CD14-positive monocyte (primary cell): ENCODE results near the gene KIF26B. TPM values are rescaled to one million over a fixed set of nuclear protein-coding genes. Genes with fewer than 3 reads are reported as not detected.

Source experiments
- DNase-seq, 3 donors: peaks; one replicate each; pipeline ENCODE4 v3.0.0-alpha.2; 2011 to 2022
- H2AFZ ChIP-seq: 2 replicates; pipeline ENCODE4 v1.6.0; 2012; ENCODE audit warnings: mild to moderate bottlenecking, low read depth, low read length, inconsistent platforms; ENCODE audit not compliant: insufficient read depth, poor library complexity, severe bottlenecking
- H3K27ac ChIP-seq, 2 donors: 1 replicate in 1 of 2; 2 replicates in 1 of 2; pipeline ENCODE4 v1.5.1; 2012 to 2013; ENCODE audit warnings: low read length in 2 of 2, control low read depth in 1 of 2, inconsistent platforms in 1 of 2, low read depth in 1 of 2, mild to moderate bottlenecking in 1 of 2
- H3K27me3 ChIP-seq, 2 donors: one replicate each; pipeline versions ENCODE4 v1.6.0 to v1.6.1; 2011 to 2013; ENCODE audit warnings: low read length in 2 of 2; ENCODE audit not compliant: control insufficient read depth in 2 of 2, insufficient read depth in 2 of 2
- H3K36me3 ChIP-seq, 2 donors: replicated peaks in 1 of 2; 1 replicate in 1 of 2; 2 replicates in 1 of 2; pipeline versions ENCODE4 v1.5.1 to v1.6.1; 2012 to 2013; ENCODE audit warnings: low read length in 2 of 2, control low read depth in 1 of 2, inconsistent platforms in 1 of 2, mild to moderate bottlenecking in 1 of 2; ENCODE audit not compliant: insufficient read depth in 2 of 2, control insufficient read depth in 1 of 2
- H3K4me1 ChIP-seq, 2 donors: 1 replicate in 1 of 2; 2 replicates in 1 of 2; pipeline versions ENCODE4 v1.5.1 to v1.6.1; 2012 to 2013; ENCODE audit warnings: low read length in 2 of 2, control low read depth in 1 of 2, inconsistent platforms in 1 of 2, mild to moderate bottlenecking in 1 of 2, moderate library complexity in 1 of 2; ENCODE audit not compliant: insufficient read depth in 2 of 2, control insufficient read depth in 1 of 2
- H3K4me2 ChIP-seq: replicated peaks from 2 replicates; pipeline ENCODE3; 2012; ENCODE audit warnings: low read length, moderate library complexity, mild to moderate bottlenecking; ENCODE audit not compliant: poor library complexity, severe bottlenecking; ENCODE audit errors: extremely low read depth
- H3K4me3 ChIP-seq, 3 experiments: fragments of 200-600 bp in 1 of 3; sonication (generic) in 1 of 3; replicated peaks in 1 of 3; 1 replicate in 2 of 3; 2 replicates in 1 of 3; pipeline ENCODE4 v1.5.1; 2011 to 2013; ENCODE audit warnings: low read length in 3 of 3, mild to moderate bottlenecking in 3 of 3, control low read depth in 2 of 3, low read depth in 2 of 3, inconsistent platforms in 1 of 3, moderate library complexity in 1 of 3
- H3K79me2 ChIP-seq: 2 replicates; pipeline ENCODE4 v1.6.0; 2012; ENCODE audit warnings: mild to moderate bottlenecking, control low read depth, inconsistent platforms, low read length, moderate library complexity; ENCODE audit not compliant: insufficient read depth
- H3K9ac ChIP-seq: 2 replicates; pipeline ENCODE4 v1.6.0; 2017; ENCODE audit warnings: low read length, mild to moderate bottlenecking; ENCODE audit not compliant: insufficient read depth, poor library complexity, severe bottlenecking
- H3K9me3 ChIP-seq, 2 donors: replicated peaks in 1 of 2; 1 replicate in 1 of 2; 2 replicates in 1 of 2; pipeline versions ENCODE4 v1.5.1 to v1.6.1; 2012 to 2013; ENCODE audit warnings: low read length in 2 of 2, control low read depth in 1 of 2; ENCODE audit not compliant: control insufficient read depth in 1 of 2, insufficient read depth in 1 of 2
- H4K20me1 ChIP-seq: 2 replicates; pipeline ENCODE4 v1.6.0; 2012; ENCODE audit warnings: mild to moderate bottlenecking, low read length, control low read depth, moderate library complexity; ENCODE audit not compliant: insufficient read depth
- H3K27ac Mint-ChIP-seq, 7 donors: one replicate each; pipeline ENCODE4 v1.8.0; 2020; ENCODE audit warnings: mild to moderate bottlenecking in 7 of 7, mixed read lengths in 7 of 7, moderate library complexity in 6 of 7, inconsistent platforms in 2 of 7
- H3K27me3 Mint-ChIP-seq, 3 donors: one replicate each; pipeline ENCODE4 v1.8.0; 2021 to 2022; ENCODE audit warnings: low read depth in 3 of 3, mild to moderate bottlenecking in 3 of 3, mixed read lengths in 3 of 3, moderate library complexity in 3 of 3, inconsistent platforms in 1 of 3
- H3K36me3 Mint-ChIP-seq, 2 donors: one replicate each; pipeline ENCODE4 v1.8.0; 2020; ENCODE audit warnings: mixed read lengths in 2 of 2, inconsistent platforms in 1 of 2, mild to moderate bottlenecking in 1 of 2
- H3K4me1 Mint-ChIP-seq: one replicate; pipeline ENCODE4 v1.8.0; 2020; ENCODE audit warnings: mild to moderate bottlenecking, mixed read lengths
- H3K4me3 Mint-ChIP-seq, 2 donors: one replicate each; pipeline ENCODE4 v1.8.0; 2020; ENCODE audit warnings: mild to moderate bottlenecking in 2 of 2, mixed read lengths in 2 of 2, moderate library complexity in 1 of 2
- H3K9me3 Mint-ChIP-seq, 7 donors: one replicate each; pipeline ENCODE4 v1.8.0; 2020 to 2022; ENCODE audit warnings: mixed read lengths in 7 of 7, mild to moderate bottlenecking in 6 of 7, moderate library complexity in 6 of 7, inconsistent platforms in 2 of 7
- WGBS: methylation state at CpG from one replicate; pipeline ENCODE4 v1.1.5; 2013; ENCODE audit warnings: missing lambda C conversion rate; ENCODE audit not compliant: insufficient coverage; 5-methylcytosine and 5-hydroxymethylcytosine counted together
- intact Hi-C, 2 donors: fragments of 100-400 bp; cut with micrococcal nuclease; formaldehyde crosslinking; loops; one replicate each; pipeline versions ENCODE4 v1.15.0 to v1.15.1; 2023
- polyA plus RNA-seq, 3 donors: library from polyadenylated mRNA; depleted of rRNA in 1 of 3; unstranded in 2 of 3; stranded (reverse) in 1 of 3; fragments of 300-500 nt in 2 of 3; fragments of >200 nt in 1 of 3; fragmentation: Illumina TruSeq in 2 of 3; gene quantifications; 1 replicate in 2 of 3; 2 replicates in 1 of 3; pipeline ENCODE4 v1.2.3, GENCODE V29; 2012 to 2021
- TF ChIP-seq, protein P1 (sequence below): fragments of 200-600 bp; IDR thresholded peaks from one replicate; pipeline ENCODE4 v1.8.0; 2022; ENCODE audit warnings: antibody characterized with exemption, mild to moderate bottlenecking

Gene KIF26B
- polyA plus RNA-seq, 3 donors = 0.01 to 0.05 TPM; not detected in 1

DNA sequence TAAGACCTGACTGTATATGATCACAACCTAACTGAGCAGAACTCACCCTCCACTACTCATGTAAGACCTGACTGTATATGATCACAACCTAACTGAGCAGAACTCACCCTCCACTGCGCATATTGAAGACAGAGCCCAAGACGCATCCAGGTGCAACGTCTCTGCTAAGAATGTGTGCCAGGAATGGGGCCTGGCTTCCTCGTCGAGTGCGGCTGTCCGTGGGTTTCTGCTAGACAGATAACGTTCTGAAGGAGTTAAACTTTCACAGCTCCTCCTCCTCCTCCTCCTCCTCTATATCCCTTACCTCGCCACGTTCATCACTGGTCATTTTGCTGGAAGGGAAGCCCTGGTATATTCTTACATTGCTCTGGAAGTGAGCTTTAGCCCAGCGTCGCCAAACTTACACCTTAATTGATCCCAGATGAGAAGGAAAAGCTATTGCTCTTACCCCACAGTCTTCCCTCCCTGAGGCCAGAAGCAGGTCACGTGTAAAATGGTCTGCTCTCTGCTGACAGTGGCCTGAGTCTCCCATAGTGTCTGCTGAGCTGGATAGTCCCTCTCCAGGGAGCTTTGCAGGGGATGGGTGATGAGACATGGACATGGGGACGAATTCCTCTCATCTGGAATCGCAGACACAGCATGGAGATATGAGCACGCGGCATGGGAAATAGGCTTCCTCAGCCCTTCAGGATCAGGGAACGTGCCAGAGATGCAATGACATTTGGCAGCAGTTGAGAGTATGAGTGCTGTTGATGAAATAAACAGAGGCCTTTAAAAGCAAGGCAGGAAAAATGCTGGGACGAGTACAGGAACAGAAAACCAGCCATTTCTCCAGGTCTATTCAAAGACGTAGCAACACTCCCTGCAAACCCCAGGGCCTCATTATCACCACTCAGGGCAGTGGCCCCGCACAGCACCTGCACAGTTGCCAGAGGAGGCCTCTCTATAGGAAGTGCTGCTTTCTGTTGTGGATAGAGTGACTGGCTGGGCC lies 528.1 kb downstream of the KIF26B start:
- Histone ChIP-seq H3K27ac (no peak overlapping the region), H3K27me3 (peaks cover 0 to 8% of the 10 kb centered on the region in 2 donors), H3K79me2 (no peaks in the 10 kb centered on the region), H3K4me1 (peaks cover 24 to 30% of the 10 kb centered on the region in 2 donors), H3K36me3 (no peaks in the 10 kb centered on the region), H4K20me1 (no peaks in the 10 kb centered on the region), H3K4me2 (no peak overlapping the region), H3K9ac (no peak overlapping the region), H3K4me3 (no peak overlapping the region), H2AFZ (no peak overlapping the region), H3K9me3 (no peaks in the 10 kb centered on the region)
- H3K27me3 Mint-ChIP-seq = peaks cover 13 to 15% (median 14%) of the 10 kb centered on the region in 3 donors
- H3K4me3 Mint-ChIP-seq = no peak overlapping the region
- peaks cover 0 to 7% (median 2%) of the 10 kb centered on the region in 7 donors for H3K9me3 Mint-ChIP-seq
- no peak for DNase-seq
- intact Hi-C loops = no loop called here
- H3K4me1 Mint-ChIP-seq = peaks cover 26% of the 10 kb centered on the region
- H3K36me3 Mint-ChIP-seq = peaks cover 2 to 3% of the 10 kb centered on the region in 2 donors
- peak overlapping the region in 1 of 7 donors; percentile 25 for H3K27ac Mint-ChIP-seq
- 99% methylated on average over 10 of the region's 21 CpGs for WGBS
- TF ChIP-seq, protein P1, sequence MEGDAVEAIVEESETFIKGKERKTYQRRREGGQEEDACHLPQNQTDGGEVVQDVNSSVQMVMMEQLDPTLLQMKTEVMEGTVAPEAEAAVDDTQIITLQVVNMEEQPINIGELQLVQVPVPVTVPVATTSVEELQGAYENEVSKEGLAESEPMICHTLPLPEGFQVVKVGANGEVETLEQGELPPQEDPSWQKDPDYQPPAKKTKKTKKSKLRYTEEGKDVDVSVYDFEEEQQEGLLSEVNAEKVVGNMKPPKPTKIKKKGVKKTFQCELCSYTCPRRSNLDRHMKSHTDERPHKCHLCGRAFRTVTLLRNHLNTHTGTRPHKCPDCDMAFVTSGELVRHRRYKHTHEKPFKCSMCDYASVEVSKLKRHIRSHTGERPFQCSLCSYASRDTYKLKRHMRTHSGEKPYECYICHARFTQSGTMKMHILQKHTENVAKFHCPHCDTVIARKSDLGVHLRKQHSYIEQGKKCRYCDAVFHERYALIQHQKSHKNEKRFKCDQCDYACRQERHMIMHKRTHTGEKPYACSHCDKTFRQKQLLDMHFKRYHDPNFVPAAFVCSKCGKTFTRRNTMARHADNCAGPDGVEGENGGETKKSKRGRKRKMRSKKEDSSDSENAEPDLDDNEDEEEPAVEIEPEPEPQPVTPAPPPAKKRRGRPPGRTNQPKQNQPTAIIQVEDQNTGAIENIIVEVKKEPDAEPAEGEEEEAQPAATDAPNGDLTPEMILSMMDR = no peak

DNA sequence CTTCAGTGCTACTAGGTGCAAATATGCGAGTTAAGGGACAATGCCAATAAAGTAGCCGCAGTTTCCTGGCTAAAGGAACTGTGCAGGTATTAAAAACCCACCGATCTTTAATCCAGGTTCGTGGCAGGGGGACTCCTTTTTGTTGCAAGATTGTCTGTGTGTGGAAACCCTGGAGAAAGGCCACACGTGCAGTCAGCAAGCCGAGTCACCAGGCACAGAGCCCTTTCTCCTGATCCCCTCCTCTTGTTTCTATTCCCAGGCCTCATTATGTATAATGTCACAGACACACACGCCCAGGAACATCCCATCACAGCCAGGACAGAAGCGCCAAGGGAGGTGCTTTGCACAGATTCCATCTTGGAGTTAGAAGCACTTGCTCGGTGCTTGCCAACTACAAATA lies 528.9 kb downstream of the KIF26B start:
- H3K36me3 ChIP-seq = no peaks in the 10 kb centered on the region
- Mint-ChIP-seq H3K4me1 (peaks cover 26% of the 10 kb centered on the region), H3K27ac (no peak overlapping the region), H3K36me3 (peaks cover 2 to 3% of the 10 kb centered on the region in 2 donors), H3K9me3 (peaks cover 0 to 7% (median 2%) of the 10 kb centered on the region in 7 donors), H3K4me3 (no peak overlapping the region), H3K27me3 (peaks cover 13 to 19% (median 16%) of the 10 kb centered on the region in 3 donors)
- TF ChIP-seq, protein P1 = no peak
- H3K79me2 ChIP-seq = no peaks in the 10 kb centered on the region
- no peak overlapping the region for H2AFZ ChIP-seq
- 98% methylated on average over 6 of the region's 9 CpGs for WGBS
- no peak overlapping the region for H3K4me3 ChIP-seq
- H3K4me2 ChIP-seq = no peak overlapping the region
- peaks cover 24 to 35% of the 10 kb centered on the region in 2 donors for H3K4me1 ChIP-seq
- H3K9me3 ChIP-seq = no peaks in the 10 kb centered on the region
- intact Hi-C loops = no loop called here
- H3K27ac ChIP-seq = no peak overlapping the region
- H3K9ac ChIP-seq = no peak overlapping the region
- H3K27me3 ChIP-seq = peaks cover 0 to 8% of the 10 kb centered on the region in 2 donors
- no peak for DNase-seq
- no peaks in the 10 kb centered on the region for H4K20me1 ChIP-seq
